ENCODE results near the gene GSTP1.

- TF ChIP-seq REST (IDR thresholded peaks at IDR 0.05; ENCODE audit: insufficient read depth in 1 of 2, low read depth in 2 of 2, low read length in 1 of 2) (no peak), SIN3A (IDR thresholded peaks at IDR 0.05; ENCODE audit: borderline replicate concordance, insufficient read depth, low read depth, low read length) (no peak), TCF7L2 (IDR thresholded peaks at IDR 0.05; ENCODE audit: low read depth, low read length) (no peak)
- TF ChIP-seq, protein P1, sequence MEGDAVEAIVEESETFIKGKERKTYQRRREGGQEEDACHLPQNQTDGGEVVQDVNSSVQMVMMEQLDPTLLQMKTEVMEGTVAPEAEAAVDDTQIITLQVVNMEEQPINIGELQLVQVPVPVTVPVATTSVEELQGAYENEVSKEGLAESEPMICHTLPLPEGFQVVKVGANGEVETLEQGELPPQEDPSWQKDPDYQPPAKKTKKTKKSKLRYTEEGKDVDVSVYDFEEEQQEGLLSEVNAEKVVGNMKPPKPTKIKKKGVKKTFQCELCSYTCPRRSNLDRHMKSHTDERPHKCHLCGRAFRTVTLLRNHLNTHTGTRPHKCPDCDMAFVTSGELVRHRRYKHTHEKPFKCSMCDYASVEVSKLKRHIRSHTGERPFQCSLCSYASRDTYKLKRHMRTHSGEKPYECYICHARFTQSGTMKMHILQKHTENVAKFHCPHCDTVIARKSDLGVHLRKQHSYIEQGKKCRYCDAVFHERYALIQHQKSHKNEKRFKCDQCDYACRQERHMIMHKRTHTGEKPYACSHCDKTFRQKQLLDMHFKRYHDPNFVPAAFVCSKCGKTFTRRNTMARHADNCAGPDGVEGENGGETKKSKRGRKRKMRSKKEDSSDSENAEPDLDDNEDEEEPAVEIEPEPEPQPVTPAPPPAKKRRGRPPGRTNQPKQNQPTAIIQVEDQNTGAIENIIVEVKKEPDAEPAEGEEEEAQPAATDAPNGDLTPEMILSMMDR (IDR thresholded peaks at IDR 0.05): peak; percentile 95
Measured at GRCh38 chr11:67583247-67584204, at the start of gene GSTP1.
